Prostate gland (tissue), 2 donors: ENCODE results near the gene STK39. TPM values are rescaled to one million over a fixed set of nuclear protein-coding genes. Genes with fewer than 3 reads are reported as not detected.

Source experiments
- DNase-seq: peaks from one replicate; pipeline ENCODE4 v3.0.0-alpha.2; 2019; ENCODE audit warnings: low spot score
- H3K27ac ChIP-seq, 2 donors: fragments of 200-600 bp; sonication (generic); 2 replicates each; pipeline ENCODE4 v1.5.1; 2017 to 2019
- H3K27me3 ChIP-seq: fragments of 200-600 bp; sonication (generic); replicated peaks from 2 replicates; pipeline ENCODE4 v1.5.1; 2019; ENCODE audit not compliant: insufficient read depth
- H3K36me3 ChIP-seq, 2 donors: fragments of 200-600 bp; sonication (generic); 1 replicate in 1 of 2; 2 replicates in 1 of 2; pipeline versions ENCODE4 v1.5.1 to v1.8.1; 2017 to 2019
- H3K4me1 ChIP-seq: fragments of 200-600 bp; sonication (generic); replicated peaks from 2 replicates; pipeline ENCODE4 v1.5.1; 2019
- H3K4me3 ChIP-seq, 2 donors: fragments of 200-600 bp; sonication (generic); 2 replicates each; pipeline ENCODE4 v1.5.1; 2017 to 2019
- H3K9me3 ChIP-seq: fragments of 200-600 bp; sonication (generic); 2 replicates; pipeline ENCODE4 v1.5.1; 2017
- POLR2A ChIP-seq: fragments of 450-650 bp; IDR thresholded peaks from one replicate; pipeline ENCODE4 v1.6.1; 2016; ENCODE audit warnings: antibody characterized with exemption, mild to moderate bottlenecking
- POLR2AphosphoS5 ChIP-seq: sonication (generic); formaldehyde crosslinking; IDR thresholded peaks from one replicate; pipeline ENCODE4 v1.6.1; 2017; ENCODE audit warnings: antibody characterized with exemption
- WGBS: methylation state at CpG from one replicate; pipeline ENCODE4 v1.1.5; 2018; 5-methylcytosine and 5-hydroxymethylcytosine counted together
- intact Hi-C: fragments of 100-400 bp; cut with DNase I; formaldehyde crosslinking; loops from one replicate; pipeline ENCODE4 v1.14.2; 2022
- total RNA-seq, 2 donors: library from RNA; depleted of rRNA; stranded (reverse); fragments of >200 nt; gene quantifications; one replicate each; pipeline ENCODE4 v1.1.0, GENCODE V29; 2016
- TF ChIP-seq, protein P1 (sequence below), 4 experiments: fragments of 200-600 bp in 2 of 4; fragments of 450-650 bp in 2 of 4; sonication (generic) in 2 of 4; IDR thresholded peaks; 1 replicate in 3 of 4; 2 replicates in 1 of 4; pipeline ENCODE4 v1.5.1; 2016 to 2019; ENCODE audit warnings: antibody characterized with exemption in 4 of 4, mild to moderate bottlenecking in 2 of 4, moderate library complexity in 2 of 4

STK39 gene
- total RNA-seq, 2 donors from 2014 or later = 32.2 to 54.7 TPM

DNA sequence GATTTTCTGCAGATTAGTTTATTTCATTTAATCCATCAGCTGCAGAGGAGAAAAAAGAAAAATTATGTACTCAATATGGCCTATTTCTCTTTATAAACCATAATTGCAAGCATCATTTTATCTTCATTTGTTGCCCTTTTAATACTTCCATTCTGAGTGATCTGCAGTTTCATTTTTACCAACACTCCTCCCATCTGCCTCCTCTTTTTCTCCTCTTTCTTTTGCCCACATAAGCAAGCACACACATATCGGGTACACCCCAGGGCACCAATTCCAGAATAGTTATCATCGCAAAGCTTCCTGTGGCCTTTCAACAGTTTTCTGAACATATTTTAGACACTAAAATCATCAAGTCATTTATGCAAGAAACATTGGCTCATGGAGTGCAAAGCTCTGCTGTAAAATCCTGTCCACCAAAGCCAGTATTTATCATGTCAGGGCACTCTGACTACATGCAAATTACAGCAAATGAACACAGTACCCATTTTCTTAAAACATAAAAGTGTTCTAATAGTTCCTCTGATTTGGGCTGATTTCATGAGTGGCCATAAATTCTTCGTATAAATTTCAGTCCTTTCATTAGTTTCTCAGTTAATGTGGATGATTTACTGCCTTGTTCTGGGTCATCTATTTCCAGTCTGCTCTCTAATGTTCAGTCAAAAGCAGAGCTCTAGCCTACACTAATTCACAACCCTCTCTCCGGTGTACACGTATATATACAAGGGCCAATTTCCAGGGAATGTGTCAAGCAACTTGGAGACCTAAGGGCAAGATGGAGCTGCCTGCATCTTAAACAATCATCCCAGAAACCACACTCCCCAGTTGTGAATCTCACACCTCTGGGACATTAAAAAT is 281.3 kb downstream of the STK39 start:
- 56% methylated on average over 5 of the region's 5 CpGs for WGBS
- intact Hi-C loops = loop anchor here (2.0 kb wide), 1 partner anchor 153 kb away; no protein-coding TSS in a partner anchor
- Histone ChIP-seq H3K36me3 (no peaks in the 10 kb centered on the region), H3K4me3 (no peak overlapping the region), H3K4me1 (no peaks in the 10 kb centered on the region), H3K9me3 (no peaks in the 10 kb centered on the region), H3K27me3 (no peaks in the 10 kb centered on the region), H3K27ac (no peak overlapping the region)
- no peak for TF ChIP-seq POLR2A
- TF ChIP-seq, protein P1, sequence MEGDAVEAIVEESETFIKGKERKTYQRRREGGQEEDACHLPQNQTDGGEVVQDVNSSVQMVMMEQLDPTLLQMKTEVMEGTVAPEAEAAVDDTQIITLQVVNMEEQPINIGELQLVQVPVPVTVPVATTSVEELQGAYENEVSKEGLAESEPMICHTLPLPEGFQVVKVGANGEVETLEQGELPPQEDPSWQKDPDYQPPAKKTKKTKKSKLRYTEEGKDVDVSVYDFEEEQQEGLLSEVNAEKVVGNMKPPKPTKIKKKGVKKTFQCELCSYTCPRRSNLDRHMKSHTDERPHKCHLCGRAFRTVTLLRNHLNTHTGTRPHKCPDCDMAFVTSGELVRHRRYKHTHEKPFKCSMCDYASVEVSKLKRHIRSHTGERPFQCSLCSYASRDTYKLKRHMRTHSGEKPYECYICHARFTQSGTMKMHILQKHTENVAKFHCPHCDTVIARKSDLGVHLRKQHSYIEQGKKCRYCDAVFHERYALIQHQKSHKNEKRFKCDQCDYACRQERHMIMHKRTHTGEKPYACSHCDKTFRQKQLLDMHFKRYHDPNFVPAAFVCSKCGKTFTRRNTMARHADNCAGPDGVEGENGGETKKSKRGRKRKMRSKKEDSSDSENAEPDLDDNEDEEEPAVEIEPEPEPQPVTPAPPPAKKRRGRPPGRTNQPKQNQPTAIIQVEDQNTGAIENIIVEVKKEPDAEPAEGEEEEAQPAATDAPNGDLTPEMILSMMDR (IDR thresholded peaks at IDR 0.05) = no peak
- TF ChIP-seq POLR2AphosphoS5 = no peak
- no peak for DNase-seq

DNA sequence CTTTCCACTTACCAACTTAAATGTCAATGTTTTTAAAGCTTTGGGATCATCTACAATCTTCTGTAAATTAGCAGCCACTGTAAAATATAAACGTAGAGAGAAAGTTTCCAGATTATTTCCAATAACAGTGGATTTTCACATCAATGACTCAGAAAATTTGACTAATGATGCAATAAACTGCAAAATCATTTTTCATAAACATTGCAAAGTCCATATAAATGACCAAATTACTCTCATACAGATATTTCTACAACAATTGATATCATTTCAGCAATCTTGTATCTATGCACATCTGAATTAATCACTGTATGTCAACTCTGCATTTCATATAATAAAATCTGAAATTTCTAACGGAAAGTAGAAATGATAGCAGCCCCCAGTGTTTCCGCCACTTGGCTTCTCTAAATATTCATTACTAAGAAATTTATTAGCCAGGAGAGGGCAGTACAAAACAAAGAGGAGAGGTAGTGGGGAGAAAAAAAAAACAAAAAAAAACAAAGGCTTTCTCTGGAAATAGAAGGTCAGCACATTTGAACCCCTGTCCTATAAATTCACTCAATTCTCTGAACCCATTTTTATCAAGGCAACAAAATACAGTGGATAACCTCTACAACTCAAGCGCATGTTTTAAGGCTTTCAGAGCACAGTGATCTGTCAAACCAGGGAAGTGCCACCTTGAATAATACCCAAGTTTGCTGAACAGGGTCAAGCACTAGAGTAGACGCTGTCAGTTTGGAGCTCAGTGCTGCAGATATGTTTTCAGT is 282.6 kb downstream of the STK39 start:
- no peak overlapping the region for H3K4me3 ChIP-seq
- WGBS = 80% methylated on average over 5 of the region's 5 CpGs
- no peaks in the 10 kb centered on the region for H3K36me3 ChIP-seq
- intact Hi-C loops = loop anchor here (2.0 kb wide), 1 partner anchor 154 kb away; no protein-coding TSS in a partner anchor
- no peak for TF ChIP-seq POLR2AphosphoS5
- TF ChIP-seq, protein P1 (IDR thresholded peaks at IDR 0.05) = peak in 2 of 4 experiments; percentile 18 to 24
- no peak for TF ChIP-seq POLR2A
- no peak overlapping the region for H3K27ac ChIP-seq
- no peaks in the 10 kb centered on the region for H3K4me1 ChIP-seq
- H3K9me3 ChIP-seq = no peaks in the 10 kb centered on the region
- DNase-seq = no peak
- no peaks in the 10 kb centered on the region for H3K27me3 ChIP-seq

DNA sequence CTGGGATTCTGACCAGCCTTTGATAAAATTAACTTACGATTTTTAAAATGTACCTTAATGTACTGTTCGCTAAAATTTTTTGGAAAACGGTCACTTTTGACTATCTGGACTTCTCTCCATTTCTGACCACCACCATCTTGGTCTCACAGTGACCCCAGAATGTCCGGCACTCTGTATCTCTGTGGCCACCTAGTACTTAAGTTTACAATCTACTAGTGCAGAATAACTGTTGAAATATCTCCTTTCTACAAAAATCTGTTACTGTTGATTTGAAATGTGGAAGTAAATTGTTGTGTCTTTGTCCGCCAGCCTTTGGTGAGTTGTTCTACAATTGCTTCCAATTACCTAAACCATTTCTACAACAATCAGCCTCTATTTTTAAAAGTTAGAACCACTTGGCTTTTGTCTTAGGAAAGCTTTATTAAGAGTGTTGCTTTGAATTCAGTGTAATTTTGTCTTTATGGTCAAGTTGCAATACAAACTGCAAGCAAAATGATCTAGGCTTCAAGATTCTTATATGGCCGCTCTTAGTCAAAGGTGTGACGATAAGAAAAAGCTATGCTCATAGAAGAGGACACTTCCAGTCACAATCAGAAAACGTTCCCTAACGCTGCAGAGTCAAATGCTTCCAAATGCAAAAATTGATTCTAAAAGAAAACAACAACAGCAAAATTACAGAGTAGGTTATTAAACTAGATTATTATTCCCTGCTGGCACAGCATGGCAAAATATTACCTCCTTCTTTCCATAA is 283.3 kb downstream of the STK39 start:
- Histone ChIP-seq H3K36me3 (no peaks in the 10 kb centered on the region), H3K4me1 (no peaks in the 10 kb centered on the region), H3K4me3 (no peak overlapping the region), H3K9me3 (no peaks in the 10 kb centered on the region), H3K27ac (no peak overlapping the region), H3K27me3 (no peaks in the 10 kb centered on the region)
- intact Hi-C loops = loop anchor here (2.0 kb wide), 1 partner anchor 155 kb away; no protein-coding TSS in a partner anchor
- DNase-seq = no peak
- WGBS = 96% methylated on average over 9 of the region's 9 CpGs
- TF ChIP-seq POLR2A = no peak
- no peak for TF ChIP-seq POLR2AphosphoS5
- TF ChIP-seq, protein P1 (IDR thresholded peaks at IDR 0.05) = no peak

DNA sequence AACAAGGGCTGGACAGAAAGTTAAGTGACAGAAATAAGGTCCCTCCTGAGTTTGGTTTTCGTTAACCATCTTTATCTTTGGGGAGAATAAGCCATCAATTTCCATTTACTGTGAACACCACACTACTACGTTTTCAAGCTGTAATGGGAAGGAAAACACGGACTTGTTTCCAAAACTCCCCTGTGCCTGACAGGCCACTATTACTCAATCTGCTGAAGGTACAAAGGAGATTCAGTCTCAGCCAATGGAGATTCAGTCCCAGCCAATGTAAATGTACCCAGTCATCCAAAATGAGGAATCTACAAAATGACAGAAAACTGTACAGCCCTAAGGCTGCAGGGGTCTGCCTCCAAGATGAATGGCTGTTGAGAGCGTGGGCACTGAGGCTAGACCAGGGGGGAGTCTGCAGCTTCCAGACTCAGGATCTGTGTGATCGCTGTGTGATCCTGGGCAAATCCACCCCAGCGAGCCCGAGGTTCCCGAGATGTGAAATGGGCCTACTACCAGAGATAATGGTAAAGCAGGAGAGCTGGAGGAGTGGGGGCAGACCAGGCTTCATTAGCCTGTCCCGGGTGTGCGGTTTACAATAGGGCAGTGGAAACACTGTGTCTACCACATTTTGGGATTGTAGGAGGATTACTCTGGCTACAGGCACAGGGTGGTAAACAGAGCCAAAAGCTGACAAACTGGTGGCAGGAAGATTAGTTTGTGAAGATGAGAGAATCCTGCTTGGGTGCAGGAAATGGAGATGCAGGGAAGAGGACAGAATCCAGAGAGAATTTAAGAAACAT is 284.8 kb downstream of the STK39 start:
- Histone ChIP-seq H3K36me3 (no peaks in the 10 kb centered on the region), H3K27ac (no peak overlapping the region), H3K4me1 (no peaks in the 10 kb centered on the region), H3K9me3 (no peaks in the 10 kb centered on the region), H3K27me3 (no peaks in the 10 kb centered on the region), H3K4me3 (no peak overlapping the region)
- 75% methylated on average over 10 of the region's 10 CpGs for WGBS
- DNase-seq = no peak
- TF ChIP-seq, protein P1 (IDR thresholded peaks at IDR 0.05) = no peak
- TF ChIP-seq POLR2A = no peak
- no peak for TF ChIP-seq POLR2AphosphoS5
- intact Hi-C loops = no loop called here
